Ectodermal cell (in vitro differentiated cells): ENCODE results near the gene GJB4.
"Not testable (repeated sequence)": the region's sequence is repeated elsewhere in the genome, so short reads cannot be mapped to it uniquely, and the experiment has no call there.

Source experiments
- H3K27ac ChIP-seq: 2 replicates; pipeline ENCODE4 v1.7.0; 2013; ENCODE audit warnings: mild to moderate bottlenecking, low read depth, low read length; ENCODE audit not compliant: insufficient read depth, poor library complexity, severe bottlenecking
- H3K27me3 ChIP-seq: 2 replicates; pipeline ENCODE4 v1.7.0; 2013; ENCODE audit warnings: mild to moderate bottlenecking, low read length; ENCODE audit not compliant: insufficient read depth, control insufficient read depth, poor library complexity, severe bottlenecking
- H3K36me3 ChIP-seq: one replicate; pipeline ENCODE4 v1.7.0; 2013; ENCODE audit warnings: low read length; ENCODE audit not compliant: control insufficient read depth, insufficient read depth
- H3K4me1 ChIP-seq: one replicate; pipeline ENCODE4 v1.7.0; 2013; ENCODE audit warnings: low read length; ENCODE audit not compliant: control insufficient read depth, insufficient read depth
- H3K4me3 ChIP-seq: 2 replicates; pipeline ENCODE4 v1.7.0; 2013; ENCODE audit warnings: low read depth, low read length, control low read depth; ENCODE audit not compliant: insufficient read depth
- H3K9me3 ChIP-seq: 2 replicates; pipeline ENCODE4 v1.7.0; 2013; ENCODE audit warnings: mild to moderate bottlenecking, low read length, moderate library complexity; ENCODE audit not compliant: control insufficient read depth
- WGBS, 2 experiments: methylation state at CpG; one replicate each; pipeline ENCODE4 v1.1.7; 2013; ENCODE audit warnings: missing lambda C conversion rate in 2 of 2; 5-methylcytosine and 5-hydroxymethylcytosine counted together

Gene GJB4

DNA sequence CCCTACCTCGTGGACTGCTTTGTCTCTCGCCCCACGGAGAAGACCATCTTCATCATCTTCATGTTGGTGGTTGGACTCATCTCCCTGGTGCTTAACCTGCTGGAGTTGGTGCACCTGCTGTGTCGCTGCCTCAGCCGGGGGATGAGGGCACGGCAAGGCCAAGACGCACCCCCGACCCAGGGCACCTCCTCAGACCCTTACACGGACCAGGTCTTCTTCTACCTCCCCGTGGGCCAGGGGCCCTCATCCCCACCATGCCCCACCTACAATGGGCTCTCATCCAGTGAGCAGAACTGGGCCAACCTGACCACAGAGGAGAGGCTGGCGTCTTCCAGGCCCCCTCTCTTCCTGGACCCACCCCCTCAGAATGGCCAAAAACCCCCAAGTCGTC, 35.2 kb downstream of the GJB4 start:
- no peaks in the 10 kb centered on the region for H3K36me3 ChIP-seq
- H3K27me3 ChIP-seq, result peaks cover 22% of the 10 kb centered on the region
- H3K4me3 ChIP-seq, result no peak overlapping the region
- no peak overlapping the region for H3K27ac ChIP-seq
- 92 to 94% methylated on average over 12 of the region's 12 CpGs for WGBS, 2 experiments
- H3K9me3 ChIP-seq, result no peaks in the 10 kb centered on the region
- peaks cover 3% of the 10 kb centered on the region for H3K4me1 ChIP-seq

DNA sequence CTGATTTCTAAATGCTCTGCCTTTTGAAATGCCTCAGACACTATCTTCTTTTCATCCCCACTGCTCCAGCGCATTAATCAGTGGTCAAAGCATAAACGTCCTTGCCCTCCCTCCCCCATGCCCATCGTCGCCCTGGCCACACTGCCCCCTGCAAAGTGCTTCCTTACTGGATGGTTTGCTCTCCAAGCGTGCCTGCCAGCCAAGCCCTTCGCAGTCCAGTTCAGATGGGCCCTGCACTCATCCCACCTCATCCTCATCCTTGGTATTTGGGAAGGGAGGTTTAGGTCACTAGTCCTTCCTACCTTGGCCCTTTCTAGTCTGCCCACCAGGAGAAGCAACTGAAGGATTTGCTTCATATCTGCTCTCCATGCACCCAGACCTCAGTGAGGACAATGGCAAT, 36.4 kb downstream of the GJB4 start:
- Histone ChIP-seq H3K27me3 (peaks cover 22% of the 10 kb centered on the region), H3K9me3 (no peaks in the 10 kb centered on the region), H3K4me1 (peaks cover 3% of the 10 kb centered on the region), H3K4me3 (no peak overlapping the region), H3K27ac (no peak overlapping the region), H3K36me3 (no peaks in the 10 kb centered on the region)
- 85 to 91% methylated on average over 6 of the region's 6 CpGs for WGBS, 2 experiments

DNA sequence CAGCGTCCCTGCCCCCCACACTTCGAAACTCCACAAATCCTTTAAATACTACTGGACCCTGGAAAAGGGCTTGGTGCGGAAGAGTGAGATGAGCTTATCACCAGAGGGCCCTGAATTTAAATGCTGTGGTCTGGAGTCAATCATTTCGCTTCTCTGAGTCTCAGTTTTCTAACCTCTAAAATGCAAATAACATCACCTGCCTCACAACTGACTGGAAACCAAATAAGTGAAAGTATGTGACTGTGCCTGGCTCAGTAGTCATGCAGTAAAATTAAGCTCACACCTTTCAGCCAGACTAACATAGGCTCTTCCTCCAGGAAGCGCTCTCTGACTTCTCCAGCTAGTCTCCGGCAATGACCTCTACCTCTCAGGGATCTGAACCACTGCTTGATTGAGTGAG, 37.5 kb downstream of the GJB4 start:
- H3K4me1 ChIP-seq, result peaks cover 3% of the 10 kb centered on the region
- WGBS, 2 experiments, result 82 to 85% methylated on average over 6 of the region's 6 CpGs
- no peak overlapping the region for H3K27ac ChIP-seq
- no peaks in the 10 kb centered on the region for H3K9me3 ChIP-seq
- H3K27me3 ChIP-seq, result peaks cover 16% of the 10 kb centered on the region
- H3K36me3 ChIP-seq, result no peaks in the 10 kb centered on the region
- H3K4me3 ChIP-seq, result no peak overlapping the region

DNA sequence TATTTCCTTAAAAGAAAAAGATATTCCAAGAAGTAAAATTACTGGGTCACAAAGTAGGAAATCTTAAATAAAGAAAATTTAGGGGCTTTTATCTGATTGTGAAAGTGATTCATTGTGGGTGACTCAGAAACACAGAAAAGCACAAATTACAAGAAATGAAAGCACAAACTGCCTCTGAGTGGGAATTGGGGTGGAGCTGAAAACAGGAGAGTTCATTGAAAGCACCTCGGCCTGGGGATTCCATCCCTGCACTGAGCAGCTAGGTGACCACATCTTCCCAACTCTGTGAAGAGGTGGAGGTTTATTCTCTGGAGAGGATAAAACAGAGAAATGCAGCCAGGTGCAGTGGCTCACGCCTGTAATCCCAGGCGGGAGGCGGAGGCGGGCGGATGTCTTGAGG, 40.7 kb downstream of the GJB4 start:
- Histone ChIP-seq H3K9me3 (no peaks in the 10 kb centered on the region), H3K4me1 (no peaks in the 10 kb centered on the region), H3K36me3 (no peaks in the 10 kb centered on the region), H3K4me3 (no peak overlapping the region), H3K27ac (no peak overlapping the region), H3K27me3 (no peaks in the 10 kb centered on the region)
- 85 to 98% methylated on average over 6 of the region's 6 CpGs for WGBS, 2 experiments

DNA sequence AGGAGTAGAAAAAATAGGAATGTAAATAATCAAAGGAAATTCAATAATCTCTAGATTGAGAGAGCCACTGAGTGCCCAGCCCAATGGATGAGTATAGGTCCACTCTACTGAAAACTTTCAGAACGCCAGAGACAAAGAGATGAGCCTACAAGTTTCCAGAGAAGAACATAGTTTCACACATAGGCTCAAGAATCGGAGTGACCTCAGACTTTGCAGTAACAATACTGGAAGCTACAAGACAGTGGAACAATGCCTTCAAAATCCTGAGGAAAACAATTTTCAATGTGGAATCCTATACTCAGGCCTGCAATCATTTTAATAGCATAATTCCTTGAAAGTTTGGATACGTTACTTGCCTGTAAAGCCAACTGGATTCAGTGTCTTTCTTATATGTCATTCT, 44.2 kb downstream of the GJB4 start:
- 92 to 95% methylated on average over 3 of the region's 3 CpGs for WGBS, 2 experiments
- Histone ChIP-seq H3K9me3 (no peaks in the 10 kb centered on the region), H3K27me3 (no peaks in the 10 kb centered on the region), H3K4me1 (no peaks in the 10 kb centered on the region), H3K4me3 (no peak overlapping the region), H3K36me3 (no peaks in the 10 kb centered on the region), H3K27ac (no peak overlapping the region)

DNA sequence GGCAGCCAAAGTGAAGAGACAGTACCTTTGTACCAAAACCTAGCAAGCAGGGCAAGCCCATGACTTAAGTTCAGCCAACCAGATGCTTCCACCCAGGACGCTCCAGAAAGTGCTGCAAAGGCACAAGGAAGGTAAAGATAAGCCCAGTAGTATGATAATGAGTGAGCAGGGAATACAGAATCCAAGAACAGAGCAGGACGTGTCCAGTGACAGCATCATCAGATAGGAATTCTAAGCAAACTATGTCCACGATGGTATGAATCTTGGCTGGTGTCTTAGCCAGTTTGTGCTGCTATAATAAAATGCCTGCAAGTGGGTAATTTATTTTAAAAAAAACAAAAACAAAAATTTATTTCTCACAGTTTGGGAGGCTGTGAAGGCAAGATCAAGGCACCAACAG, 46.9 kb downstream of the GJB4 start:
- no peak overlapping the region for H3K4me3 ChIP-seq

DNA sequence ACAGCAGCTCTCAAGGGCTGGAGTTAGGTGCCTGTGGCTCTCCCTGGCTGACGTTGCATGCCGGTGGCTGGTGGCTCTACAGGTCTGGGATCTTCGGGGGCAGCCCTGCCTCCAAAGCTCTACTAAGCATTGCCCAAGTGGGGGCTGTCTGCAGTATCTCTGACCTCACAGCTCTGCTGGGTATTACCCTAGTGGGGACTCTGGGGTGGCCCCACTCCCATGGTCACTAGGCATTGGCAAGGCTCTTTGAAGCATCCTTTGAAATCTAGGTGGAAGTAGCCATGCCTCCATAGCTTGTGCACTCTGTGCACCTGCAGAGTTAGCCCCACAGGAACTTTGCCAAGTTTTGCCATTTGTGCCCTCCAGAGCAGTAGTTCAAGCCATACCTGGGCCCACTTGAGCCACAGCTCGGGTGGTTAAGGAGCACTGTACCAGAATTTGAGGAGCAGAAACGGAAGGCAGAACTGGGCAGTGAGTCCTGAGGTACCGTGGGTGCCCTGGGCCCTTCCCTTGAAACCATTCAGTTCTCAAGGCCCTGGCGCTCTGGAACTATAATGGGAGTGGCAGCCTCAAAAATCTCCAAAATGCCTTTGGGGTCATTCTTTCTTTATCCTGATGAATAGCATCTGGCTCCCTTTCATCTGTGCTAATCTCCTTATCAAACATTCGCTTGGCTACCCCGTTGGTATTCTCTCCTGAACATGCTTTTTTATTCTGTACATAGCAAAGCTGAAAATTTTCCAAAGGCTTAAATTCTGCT, 48.7 kb downstream of the GJB4 start:
- Histone ChIP-seq H3K4me1 (no peaks in the 10 kb centered on the region), H3K27me3 (no peaks in the 10 kb centered on the region)
- 89 to 90% methylated on average over 9 of the region's 9 CpGs for WGBS, 2 experiments

More for the DNA sequence above, 46.9 kb downstream of the GJB4 start:
- WGBS, 2 experiments, result 86 to 89% methylated on average over 3 of the region's 3 CpGs
- H3K9me3 ChIP-seq, result no peaks in the 10 kb centered on the region
- no peaks in the 10 kb centered on the region for H3K36me3 ChIP-seq
- H3K27me3 ChIP-seq, result no peaks in the 10 kb centered on the region
- no peak overlapping the region for H3K27ac ChIP-seq
- no peaks in the 10 kb centered on the region for H3K4me1 ChIP-seq

DNA sequence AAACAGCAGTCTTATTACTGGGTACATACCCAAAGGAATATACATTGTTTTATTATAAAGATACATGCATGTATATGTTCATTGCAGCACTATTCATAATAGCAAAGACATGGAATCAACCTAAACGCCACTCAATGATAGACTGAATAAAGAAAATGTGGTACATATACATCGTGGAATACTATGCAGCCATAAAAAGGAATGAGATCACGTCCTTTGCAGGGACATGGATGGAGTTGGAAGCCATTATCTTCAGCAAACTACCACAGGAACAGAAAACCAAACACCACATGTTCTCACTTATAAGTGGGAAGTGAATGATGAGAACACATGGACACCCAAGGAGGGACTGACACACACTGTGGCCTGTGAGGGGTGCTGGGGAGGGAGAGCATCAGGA, 51.2 kb downstream of the GJB4 start:
- H3K4me3 ChIP-seq, H3K9me3 ChIP-seq, H3K27ac ChIP-seq, H3K36me3 ChIP-seq, H3K4me1 ChIP-seq, H3K27me3 ChIP-seq: not testable (repeated sequence)
- 73 to 95% methylated on average over 3 of the region's 3 CpGs for WGBS, 2 experiments

More for the DNA sequence above, 48.7 kb downstream of the GJB4 start:
- Histone ChIP-seq H3K9me3 (no peaks in the 10 kb centered on the region), H3K4me3 (no peak overlapping the region), H3K36me3 (no peaks in the 10 kb centered on the region), H3K27ac (no peak overlapping the region)
